MV-4-11 (cell line): Measurements from ENCODE around the gene XPNPEP2.
A peak's percentile ranks its signal among the peaks of the same experiment; 100 is the strongest.

Experiments used
- DNase-seq: peaks from one replicate; lab custom pipeline; 2025; lab: John Stamatoyannopoulos, UW

The XPNPEP2 gene

DNA sequence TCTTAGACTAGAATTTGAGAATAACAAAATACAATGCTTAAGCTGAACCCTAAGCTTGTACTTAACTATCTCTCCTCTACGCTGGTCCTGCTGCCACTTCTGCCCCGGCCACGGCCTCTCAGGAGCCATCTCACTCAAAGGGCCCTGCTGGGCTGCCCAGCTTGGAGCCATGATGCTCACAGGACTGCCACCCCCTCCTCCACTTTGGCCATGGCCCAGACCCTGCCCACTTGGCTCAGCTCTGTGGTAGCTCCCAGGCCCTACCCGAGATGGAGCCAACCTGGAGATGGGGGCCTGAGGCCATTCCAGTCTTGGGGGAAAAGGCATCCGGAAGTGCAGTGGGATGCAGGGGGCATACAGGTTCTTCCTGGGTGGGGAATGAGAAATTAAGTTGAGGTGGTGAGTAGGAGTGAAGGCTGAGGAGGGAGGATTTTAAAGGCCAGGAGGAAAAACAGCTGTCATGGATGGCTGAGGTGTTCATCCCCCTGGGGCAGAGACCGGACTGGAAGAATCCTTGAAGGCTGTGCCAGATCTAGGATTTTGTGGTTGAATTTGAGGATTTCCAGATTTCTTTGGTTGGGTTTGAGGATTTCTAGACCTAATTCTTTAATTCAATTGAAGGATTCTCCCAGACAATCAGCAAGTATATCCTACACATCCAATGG lies 41.8 kb downstream of the XPNPEP2 start:
- DNase-seq = no peak

DNA sequence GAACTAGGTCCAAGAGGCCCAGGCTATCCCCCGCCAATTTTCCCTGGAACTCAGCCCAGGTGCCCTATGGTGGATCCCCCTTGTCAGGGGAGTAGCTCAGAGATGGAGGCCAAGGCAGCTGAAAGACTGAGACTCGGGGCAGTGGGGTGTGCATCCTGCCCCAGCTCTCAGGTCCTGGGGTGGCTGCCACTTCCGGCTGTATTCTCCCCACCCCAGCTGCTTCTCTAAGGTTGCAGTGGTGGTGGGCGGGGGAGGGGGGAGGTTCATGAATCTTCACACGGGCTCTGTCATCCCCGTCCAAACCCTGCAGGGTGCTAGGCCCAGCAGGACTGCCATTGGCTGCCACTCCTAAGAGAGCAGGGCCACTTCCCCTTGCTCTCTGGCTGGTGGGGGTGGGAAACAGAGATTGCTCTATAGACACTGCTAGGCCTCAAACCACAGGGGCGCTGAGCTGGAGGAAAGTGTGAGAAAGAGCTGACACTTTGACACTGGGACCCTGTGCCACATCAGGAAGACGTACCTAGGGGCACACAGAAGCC lies 42.4 kb downstream of the XPNPEP2 start:
- peak; percentile 88 for DNase-seq

DNA sequence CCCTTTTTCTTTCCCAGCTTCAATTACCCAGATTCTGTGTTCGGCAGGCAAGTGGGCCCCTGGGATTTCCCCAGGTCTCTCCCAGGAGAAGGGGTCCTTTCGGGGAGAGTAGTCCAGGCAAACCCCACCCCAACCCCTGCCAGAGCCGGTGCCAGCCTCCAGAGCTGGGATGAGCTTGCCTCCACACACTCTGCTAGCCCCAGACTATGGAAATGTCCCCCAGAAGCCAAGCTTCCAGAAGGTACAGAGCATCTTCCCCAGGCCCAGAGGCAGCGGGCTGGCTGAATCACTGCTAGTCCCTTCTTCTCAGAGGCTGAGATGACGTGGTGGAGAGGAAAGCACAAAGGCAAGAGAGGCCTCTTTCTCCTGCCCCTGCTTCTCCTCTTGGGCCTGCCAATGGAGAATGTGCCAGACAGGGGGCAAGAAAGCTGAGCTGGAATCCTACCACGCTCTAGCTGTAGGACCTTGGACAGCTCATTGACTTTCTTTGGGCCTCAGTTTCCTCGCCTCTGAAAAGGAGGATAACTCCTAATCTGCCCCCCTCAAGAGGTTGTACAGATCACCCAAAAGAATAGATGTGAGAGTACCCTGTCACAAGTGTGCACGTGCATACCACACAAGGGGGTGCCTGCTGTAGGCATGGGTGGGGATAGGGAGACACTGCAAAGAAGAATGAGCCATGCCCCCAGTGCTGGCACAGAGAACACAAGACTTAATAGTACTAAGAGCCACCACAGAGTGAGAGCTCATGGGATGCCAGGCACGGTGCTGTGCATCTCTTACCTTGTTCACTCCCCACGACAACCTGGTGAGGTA lies 43.1 kb downstream of the XPNPEP2 start:
- DNase-seq = no peak

DNA sequence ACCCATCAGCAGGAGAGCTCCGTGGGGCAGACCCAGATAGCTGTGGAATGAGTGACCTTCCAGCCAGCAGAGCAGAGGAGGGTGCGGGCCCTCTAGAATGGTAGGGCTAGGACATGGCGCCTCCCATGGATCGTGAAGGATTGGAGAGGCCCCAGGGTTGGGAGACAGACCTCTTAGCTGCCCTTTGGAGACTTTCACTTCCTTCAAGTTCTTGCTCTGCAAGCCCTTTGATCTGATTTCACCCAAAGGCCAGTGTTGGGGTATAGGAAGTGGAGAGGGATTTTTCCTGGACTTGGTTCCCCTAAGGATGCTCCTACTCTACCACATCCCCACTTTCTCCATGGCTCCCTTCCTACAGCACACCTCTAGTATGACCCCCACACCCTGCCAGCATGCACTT lies 43.9 kb downstream of the XPNPEP2 start:
- DNase-seq = peak; percentile 51

DNA sequence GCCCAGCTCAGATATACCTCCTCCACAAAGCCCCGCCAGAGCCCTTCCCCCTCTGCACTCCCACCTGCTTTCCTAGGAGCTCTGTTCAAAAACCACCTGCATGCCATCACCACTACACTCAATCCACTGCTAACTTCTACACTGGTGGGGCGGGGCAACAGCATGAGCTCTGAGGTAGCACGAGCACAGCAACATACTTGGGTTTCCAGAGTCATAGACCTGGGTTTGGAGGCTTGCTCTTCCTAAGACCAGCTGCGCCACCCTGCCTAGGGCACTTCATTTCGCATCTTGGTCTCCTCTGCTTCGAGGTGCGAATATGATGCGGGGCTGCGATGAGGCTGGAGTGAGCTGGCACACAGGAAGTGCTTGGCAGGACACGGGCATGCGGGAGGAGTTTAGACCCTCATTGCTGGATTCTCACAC lies 44.5 kb downstream of the XPNPEP2 start:
- DNase-seq = no peak

DNA sequence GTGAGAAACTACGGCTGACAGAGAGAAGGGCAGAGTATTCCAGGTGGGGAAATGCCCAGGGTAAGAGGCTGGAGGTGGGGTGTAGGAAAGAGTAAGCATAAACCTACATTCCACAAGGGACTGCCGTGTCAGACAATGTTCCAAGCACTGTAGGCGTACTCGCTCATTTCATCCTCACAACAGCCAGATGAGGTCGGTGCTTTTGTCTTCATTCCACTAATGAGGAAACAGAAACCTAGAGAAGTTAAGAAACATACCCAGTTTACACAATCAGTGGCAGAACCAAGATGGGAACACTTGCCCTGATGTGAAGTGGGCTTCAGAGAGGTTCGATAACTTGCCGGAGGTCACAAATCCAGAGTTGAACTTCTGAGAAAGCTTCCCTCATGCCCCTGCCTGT lies 45.6 kb downstream of the XPNPEP2 start:
- DNase-seq = peak; percentile 2

DNA sequence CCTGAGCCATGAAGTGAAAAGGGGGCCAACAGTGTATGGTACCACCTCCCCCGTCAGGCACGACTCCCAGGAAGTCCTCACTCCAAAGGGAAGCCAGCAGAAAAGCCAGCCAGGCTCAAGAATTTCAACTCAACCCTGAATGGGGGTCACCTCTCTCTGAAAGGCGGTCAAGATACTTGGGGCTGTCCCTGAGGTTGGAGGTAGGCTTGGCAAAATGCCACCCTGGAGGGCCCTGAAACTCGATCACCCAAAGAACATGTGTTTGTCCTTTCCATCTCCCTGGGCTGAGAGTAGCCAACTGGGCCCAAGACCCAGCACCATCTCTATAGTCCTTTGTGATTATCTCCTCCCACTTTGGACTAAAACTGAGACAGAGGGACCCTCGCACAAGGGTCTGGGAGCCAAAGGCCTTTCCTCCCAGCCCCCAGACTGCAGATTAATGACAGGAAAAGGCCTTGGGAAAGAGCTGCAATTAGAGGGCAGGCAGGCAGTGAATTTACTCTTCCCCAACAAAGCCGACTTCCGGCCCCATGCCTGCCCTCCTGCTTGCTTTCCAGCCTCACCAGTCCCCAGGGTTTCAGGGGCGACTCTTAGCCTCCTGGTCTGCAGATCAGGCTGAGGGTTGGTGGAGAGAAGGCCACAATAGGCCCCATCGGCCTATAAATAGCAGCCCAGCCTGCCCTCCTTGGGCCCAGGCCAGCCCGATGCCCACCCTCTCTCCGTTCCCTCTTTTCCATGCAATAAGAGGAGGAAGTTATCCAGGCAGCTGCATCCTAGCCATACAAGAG lies 46.6 kb downstream of the XPNPEP2 start:
- DNase-seq = no peak

DNA sequence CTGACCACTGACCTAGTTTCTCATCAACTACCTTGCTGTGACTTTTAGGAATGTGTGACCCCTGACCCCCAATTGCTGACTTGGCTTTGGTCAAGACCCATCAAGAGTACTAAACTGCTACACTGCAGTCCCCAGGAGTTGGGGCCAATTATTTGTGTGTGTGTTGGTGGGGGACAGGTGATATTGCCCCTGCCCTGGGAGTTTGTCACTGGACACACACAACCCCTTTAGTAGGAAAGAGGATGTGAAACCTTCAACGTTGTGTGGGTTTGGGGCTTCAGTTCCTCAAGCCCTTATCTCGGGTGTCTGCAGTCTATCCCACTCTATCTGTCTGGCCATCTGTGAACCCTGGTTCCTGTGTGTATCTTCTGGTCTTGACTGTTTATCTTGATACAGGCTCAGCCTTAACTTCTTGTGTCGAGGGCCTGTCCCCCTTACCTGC lies 47.5 kb downstream of the XPNPEP2 start:
- DNase-seq = peak; percentile 84

DNA sequence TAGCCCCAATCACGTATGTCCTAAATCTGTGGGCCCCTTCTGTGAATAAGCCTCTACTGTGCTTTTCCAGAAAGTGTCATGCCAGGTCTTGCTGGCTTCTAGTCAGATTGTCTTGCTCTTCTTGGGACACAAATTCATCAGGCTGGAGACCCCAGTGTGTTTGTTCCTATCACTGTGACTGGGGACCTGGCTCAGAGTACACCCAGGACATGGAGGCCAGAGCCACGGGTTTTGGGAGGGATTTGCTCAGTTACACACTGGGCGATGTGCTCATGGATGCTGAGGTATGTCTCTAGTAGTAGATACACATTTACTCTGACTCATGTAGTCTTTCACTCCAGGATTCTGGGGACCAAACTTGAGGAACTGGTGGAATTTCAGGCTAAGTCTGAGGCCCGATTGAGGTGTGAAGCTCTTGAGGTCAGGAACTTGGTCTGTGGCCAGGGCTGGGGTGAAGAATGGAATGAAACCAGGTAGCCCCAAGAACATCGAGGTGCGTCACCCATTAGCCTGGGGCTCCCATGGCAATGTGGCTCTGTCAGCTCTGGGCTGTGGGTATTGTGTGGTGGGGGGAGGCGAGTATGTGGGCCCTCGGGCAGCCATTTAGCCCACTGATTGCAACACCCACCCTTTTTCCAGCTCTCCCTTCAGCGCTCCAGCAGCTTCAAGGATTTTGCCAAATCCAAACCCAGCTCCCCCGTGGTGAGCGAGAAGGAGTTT lies 48.7 kb downstream of the XPNPEP2 start:
- no peak for DNase-seq

DNA sequence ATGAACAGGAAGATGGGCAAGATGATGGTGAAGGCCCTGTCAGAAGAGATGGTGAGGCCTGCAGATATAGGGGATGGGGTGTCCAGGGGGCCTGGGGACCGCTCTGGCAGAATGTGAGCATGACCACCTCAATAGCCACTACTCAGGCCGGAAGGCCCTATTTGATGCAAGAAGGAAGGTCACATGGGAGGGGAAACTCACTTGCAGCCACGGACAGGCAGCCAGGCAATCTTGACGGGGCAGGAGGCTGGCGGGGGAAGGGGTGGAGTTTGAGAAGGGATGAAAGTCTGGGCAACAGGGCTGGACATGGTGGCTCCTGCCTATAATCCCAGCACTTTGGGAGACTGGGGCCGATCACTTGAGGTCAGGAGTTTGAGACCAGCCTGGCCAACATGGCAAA lies 49.7 kb downstream of the XPNPEP2 start:
- DNase-seq = no peak

DNA sequence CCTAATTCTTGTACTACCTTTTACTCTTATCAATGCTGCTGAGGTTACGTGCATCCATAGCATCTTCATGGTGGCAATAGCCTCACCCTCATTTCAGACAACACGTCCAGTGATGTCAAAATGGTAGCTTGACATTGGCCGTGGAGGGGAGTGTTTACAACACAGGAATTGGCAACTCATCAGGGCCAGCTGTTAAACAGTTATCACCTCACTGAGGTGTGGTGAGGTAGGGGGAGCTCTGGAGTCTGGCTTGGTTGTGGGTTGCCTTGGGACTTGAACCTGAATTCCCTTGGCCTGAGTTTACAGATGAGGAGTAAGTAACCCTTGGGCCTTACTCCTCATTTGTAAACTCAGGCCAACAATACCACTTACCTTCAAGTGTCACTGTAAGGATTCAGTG lies 51.4 kb downstream of the XPNPEP2 start:
- DNase-seq = no peak

DNA sequence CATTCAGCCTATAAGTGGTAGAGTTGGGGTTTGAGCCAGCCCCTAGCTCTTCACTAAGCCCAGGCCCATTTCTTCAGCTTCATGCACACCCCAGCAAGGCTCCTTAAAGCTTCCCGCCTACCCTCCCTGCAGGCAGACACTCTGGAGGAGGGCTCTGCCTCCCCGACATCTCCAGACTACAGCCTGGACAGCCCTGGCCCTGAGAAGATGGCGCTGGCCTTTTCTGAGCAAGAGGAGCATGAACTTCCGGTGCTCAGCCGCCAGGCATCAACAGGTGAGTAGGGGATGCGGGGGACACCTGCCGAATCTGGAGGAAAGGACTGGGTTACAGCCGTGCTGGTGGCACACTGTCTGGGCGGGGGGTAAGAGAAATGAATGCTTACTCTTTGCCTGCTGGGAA lies 52.0 kb downstream of the XPNPEP2 start:
- DNase-seq = peak; percentile 9

DNA sequence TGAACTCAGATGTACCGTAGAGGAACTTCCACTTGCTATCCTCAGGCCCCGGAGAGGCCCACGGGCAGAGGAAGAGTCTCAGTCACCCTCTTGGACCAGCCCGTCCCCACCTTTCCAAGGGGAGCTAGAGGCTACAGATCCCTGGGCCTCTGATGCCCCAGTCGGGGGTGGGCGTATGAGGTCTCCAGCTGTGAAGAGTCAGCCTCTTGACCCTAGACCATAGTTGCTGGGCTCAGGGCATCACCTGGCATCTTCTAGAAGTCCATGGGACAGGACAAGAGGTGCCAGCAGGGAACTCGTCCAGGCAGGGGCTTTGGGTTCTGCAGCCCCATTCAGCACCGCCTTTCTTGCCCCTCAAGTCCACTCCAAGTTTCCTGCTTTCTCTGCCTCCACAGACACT lies 52.6 kb downstream of the XPNPEP2 start:
- DNase-seq = no peak

DNA sequence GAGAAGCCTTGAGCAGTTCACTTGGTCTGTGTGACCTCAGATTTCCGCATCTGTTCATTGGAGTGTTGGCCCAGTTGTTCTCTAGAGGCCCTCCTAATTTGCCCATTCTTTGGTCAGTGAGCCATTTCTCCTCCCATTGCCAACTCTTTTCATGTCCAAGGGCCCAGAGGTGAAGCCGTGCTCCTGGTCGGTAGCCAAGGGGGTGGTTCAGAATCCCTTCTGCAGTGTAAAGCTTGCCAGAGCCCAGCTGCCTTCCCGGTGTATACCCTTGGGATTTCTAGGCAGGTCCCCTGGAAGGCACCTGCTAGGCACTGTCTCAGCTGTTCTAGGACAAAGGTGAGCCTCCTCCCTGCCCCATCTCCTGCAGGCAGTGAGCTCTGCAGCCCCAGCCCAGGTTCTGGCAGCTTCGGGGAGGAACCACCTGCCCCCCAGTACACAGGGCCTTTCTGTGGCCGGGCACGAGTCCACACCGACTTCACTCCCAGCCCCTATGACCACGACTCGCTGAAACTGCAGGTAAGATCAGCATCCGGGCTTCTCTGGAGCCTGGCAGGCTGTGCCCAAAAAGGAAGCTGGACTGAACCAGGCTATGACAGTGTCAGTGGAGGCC lies 53.3 kb downstream of the XPNPEP2 start:
- no peak for DNase-seq

DNA sequence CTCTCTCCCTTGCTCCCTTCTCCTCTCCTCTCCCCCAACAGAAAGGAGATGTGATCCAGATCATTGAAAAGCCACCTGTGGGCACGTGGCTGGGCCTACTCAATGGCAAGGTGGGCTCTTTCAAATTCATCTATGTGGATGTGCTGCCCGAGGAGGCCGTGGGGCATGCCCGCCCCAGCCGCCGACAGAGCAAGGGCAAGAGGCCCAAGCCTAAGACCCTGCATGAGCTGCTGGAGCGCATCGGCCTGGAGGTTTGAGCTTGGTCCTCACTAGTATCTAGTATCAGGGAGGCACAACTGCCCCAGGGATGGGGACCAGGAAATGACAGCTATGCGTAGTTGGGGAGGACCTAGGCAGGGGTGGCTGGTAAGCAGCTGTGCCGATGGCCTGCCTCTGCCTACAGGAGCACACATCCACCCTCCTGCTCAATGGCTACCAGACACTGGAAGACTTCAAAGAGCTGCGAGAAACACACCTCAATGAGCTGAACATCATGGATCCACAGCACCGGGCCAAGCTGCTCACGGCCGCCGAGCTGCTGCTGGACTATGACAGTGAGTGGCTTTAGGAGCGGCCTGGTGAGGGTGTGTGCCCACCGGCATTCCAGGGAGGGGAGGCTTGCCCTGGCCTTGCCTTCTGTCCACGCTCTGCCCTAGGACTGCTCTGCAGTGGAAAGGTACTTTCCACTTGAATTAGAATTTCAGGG lies 54.0 kb downstream of the XPNPEP2 start:
- DNase-seq = no peak

DNA sequence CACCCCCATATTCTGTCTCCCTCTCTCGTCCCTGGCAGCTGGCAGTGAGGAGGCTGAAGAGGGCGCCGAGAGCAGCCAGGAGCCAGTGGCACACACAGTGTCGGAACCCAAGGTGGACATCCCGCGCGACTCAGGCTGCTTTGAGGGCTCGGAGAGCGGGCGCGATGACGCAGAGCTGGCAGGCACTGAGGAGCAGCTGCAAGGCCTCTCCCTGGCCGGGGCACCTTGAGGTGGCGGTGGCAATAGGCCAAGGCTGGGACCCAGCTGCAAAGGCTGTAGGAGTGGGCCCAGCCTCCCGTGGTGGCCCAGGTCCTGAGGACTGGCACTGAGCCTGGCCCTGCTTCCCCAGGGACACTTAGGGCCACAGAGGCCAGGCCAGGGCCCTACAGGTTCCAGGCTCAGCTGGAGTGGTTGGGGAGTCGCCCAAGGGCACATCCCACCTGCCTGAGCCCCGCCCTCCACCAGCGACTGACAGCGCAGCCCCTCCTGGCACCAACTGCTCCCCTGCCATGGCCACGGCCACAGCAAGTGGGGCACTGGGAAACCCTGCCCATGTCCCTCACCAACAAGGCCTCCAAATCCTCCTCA lies 54.9 kb downstream of the XPNPEP2 start:
- no peak for DNase-seq

DNA sequence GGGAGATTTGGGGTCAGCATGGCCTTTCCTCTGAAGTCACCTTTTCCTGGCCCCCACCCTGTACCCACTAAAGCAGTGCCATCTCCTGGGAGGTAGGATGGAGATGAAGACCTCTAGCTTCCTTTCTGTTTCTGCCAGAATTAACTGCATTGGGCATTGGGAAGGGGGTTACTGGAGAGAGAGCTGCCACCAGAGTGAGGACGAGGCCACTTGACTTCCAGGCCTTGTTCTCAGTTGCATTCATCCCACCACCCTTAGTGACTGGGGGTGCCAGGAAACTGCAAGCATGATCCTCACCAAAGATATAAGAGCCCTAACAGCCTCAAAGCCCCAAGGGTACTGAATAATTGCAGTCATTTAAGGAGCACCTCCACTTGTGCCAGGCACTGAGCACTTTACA lies 56.8 kb downstream of the XPNPEP2 start:
- DNase-seq = no peak

DNA sequence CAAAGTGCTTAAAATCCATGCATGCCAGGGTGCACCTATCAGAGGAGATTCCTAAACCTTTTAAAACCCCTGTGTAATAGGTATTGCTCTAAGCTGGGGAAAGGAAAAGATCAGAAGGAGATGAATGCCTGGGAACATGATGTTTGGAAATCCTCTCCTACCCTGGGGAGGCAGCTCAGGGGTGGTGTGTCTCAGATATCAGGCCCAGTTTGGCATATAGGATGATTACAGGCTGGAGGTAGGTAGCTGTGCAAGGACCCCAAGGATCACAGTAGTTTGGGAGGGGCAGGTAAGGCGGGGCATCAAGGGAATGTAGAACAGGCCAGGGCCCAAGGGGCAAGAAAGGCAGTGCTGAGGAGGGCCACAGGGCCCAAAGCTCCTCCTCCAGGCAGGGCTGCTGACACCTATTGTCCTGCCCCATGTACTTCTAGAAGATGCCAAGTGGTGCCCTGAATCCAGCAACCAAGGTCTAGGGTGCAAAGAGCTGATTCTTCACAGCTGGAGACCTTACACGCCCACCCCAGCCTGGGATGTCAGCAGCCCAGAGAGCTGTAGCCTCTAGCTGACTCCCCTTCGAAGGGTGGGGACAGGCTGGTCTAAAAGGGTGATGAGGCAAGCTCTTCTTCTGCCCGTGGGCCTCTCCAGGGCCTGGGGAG lies 58.6 kb downstream of the XPNPEP2 start:
- no peak for DNase-seq

DNA sequence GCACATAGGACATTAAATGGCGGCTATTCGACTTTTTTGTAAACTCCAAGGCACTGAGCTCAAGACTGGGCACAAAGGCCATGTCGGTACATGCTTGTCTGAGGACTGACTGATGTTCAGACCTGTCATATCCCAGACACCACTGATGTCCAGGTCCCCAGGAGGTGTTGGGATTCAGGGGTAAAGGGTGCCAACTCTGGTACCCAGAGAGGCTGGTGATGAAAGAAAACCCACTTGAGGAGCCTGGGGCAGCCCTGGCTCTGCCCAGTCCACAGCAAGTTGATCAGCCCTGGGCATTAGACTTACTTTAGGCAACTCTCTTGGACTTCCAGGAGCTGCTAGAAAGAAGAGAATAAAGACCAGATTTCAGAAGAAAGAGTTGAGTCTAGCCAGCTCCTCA lies 59.7 kb downstream of the XPNPEP2 start:
- no peak for DNase-seq

DNA sequence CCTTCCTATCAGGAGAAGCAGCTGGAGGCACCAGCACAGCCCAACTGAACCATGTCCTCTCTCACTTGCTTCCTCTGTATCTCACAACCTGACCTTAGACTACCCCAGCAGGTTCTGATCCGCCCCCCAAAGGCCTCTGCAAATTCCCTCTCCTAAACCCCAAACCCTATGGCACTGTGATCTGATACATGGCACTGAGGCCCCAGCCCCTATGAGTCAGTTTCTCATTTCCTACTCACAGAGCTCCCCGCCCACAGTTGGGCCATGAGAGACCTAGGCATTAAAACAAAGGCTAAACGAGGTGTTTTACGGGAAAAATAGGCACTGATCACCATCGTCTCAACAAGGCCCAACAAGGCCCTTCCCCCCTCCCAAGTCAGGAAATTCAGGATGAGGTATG lies 60.1 kb downstream of the XPNPEP2 start:
- peak; percentile 17 for DNase-seq
